ENCODE measurements around the gene SIL1. TPM values are rescaled to one million over a fixed set of nuclear protein-coding genes. Genes with fewer than 3 reads are reported as not detected.

SIL1 gene
- total and polyA plus RNA-seq, 2 donors (not counting 3 experiments of a cell fraction or from before 2014, with no cell fraction given) = 47.6 to 67.2 TPM

- Histone ChIP-seq H3K4me2 (ENCODE audit: insufficient read depth, low read length) (no peak overlapping the region), H3K9me3 (replicated peaks; ENCODE audit: control insufficient read depth, insufficient read depth, low read length) (no peaks in the 10 kb centered on the region), H3K27ac (ENCODE audit: insufficient read depth, low read depth, low read length) (no peak overlapping the region), H3K27me3 (ENCODE audit: control insufficient read depth in 2 of 2, insufficient read depth in 2 of 2, low read length in 2 of 2) (no peaks in the 10 kb centered on the region), H3K79me2 (ENCODE audit: control insufficient read depth, insufficient read depth, low read length) (no peaks in the 10 kb centered on the region), H3K9ac (replicated peaks; ENCODE audit: extremely low read depth, insufficient read depth, low read length) (no peak overlapping the region), H3K4me1 (ENCODE audit: control insufficient read depth, extremely low read depth, insufficient read depth, low read length) (no peaks in the 10 kb centered on the region), H4K20me1 (replicated peaks; ENCODE audit: control insufficient read depth, extremely low read depth, insufficient read depth, low read length) (no peaks in the 10 kb centered on the region), H3K4me3 (replicated peaks in 1 of 3; ENCODE audit: insufficient read depth in 1 of 3, low read depth in 1 of 3, low read length in 3 of 3) (no peak overlapping the region), H2AFZ (ENCODE audit: low read depth, low read length) (no peak overlapping the region), H3K9me1 (replicated peaks; ENCODE audit: control insufficient read depth, extremely low read depth, insufficient read depth, low read length) (no peaks in the 10 kb centered on the region), H3K36me3 (ENCODE audit: control insufficient read depth in 2 of 2, extremely low read depth in 1 of 2, insufficient read depth in 2 of 2, low read length in 2 of 2) (no peaks in the 10 kb centered on the region)
- DNase-seq (ENCODE audit: low read depth, low spot score) (no peak), FAIRE-seq (no peak)
- dilution Hi-C loops (cut with MboI; ENCODE audit: extremely low pct_ligation_motif_present, low sequenced_read_pairs) = no loop called here
- TF ChIP-seq EZH2 (IDR thresholded peaks at IDR 0.05; ENCODE audit: borderline replicate concordance, low read depth, low read length, severe bottlenecking) = no peak
- TF ChIP-seq GATA2 (IDR thresholded peaks at IDR 0.05; ENCODE audit: insufficient read depth, insufficient read length, low read depth, low read length) = no peak
- TF ChIP-seq, protein P1, sequence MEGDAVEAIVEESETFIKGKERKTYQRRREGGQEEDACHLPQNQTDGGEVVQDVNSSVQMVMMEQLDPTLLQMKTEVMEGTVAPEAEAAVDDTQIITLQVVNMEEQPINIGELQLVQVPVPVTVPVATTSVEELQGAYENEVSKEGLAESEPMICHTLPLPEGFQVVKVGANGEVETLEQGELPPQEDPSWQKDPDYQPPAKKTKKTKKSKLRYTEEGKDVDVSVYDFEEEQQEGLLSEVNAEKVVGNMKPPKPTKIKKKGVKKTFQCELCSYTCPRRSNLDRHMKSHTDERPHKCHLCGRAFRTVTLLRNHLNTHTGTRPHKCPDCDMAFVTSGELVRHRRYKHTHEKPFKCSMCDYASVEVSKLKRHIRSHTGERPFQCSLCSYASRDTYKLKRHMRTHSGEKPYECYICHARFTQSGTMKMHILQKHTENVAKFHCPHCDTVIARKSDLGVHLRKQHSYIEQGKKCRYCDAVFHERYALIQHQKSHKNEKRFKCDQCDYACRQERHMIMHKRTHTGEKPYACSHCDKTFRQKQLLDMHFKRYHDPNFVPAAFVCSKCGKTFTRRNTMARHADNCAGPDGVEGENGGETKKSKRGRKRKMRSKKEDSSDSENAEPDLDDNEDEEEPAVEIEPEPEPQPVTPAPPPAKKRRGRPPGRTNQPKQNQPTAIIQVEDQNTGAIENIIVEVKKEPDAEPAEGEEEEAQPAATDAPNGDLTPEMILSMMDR (IDR thresholded peaks at IDR 0.05; ENCODE audit: extremely low read depth in 1 of 2, insufficient read depth in 1 of 2, low read depth in 1 of 2, low read length in 2 of 2) = no peak
- TF ChIP-seq MYC (IDR thresholded peaks at IDR 0.05; ENCODE audit: low read depth, low read length) = no peak
- no peak for TF ChIP-seq POLR2A (IDR thresholded peaks at IDR 0.05; ENCODE audit: low read depth, low read length)
- no peak for TF ChIP-seq POLR2AphosphoS5 (IDR thresholded peaks at IDR 0.05; ENCODE audit: insufficient read depth, low read depth, low read length)
- TF ChIP-seq MAX (IDR thresholded peaks at IDR 0.05; ENCODE audit: insufficient read depth, insufficient read length) = no peak
- no peak for TF ChIP-seq JUN (IDR thresholded peaks at IDR 0.05; ENCODE audit: borderline replicate concordance, insufficient read depth, insufficient read length, low read depth)
- TF ChIP-seq FOS (IDR thresholded peaks at IDR 0.05; ENCODE audit: borderline replicate concordance, insufficient read depth, low read length) = no peak
- CTCF ChIA-PET = interaction anchor here (0.8 to 1.9 kb wide), 5 partner anchors 9 to 23 kb away, joined by 4 to 7 read pairs (median 5); no protein-coding TSS in a partner anchor
- intact Hi-C loops (cut with micrococcal nuclease) = no loop called here
- no TSS peak for BruUV-seq (replicated peaks)
- POLR2A ChIA-PET = no interaction called here
Measured at GRCh38 chr5:138962614-138963370, 235.4 kb downstream of the SIL1 start.
